HL-60/S4 (cell line): Measurements from ENCODE around the gene UBE2N.

Experiments used
- in situ Hi-C: fragments of 300-500 bp; cut with MboI; formaldehyde crosslinking; loops from 2 replicates; pipeline ENCODE4 v1.14.3; 2022; ENCODE audit warnings: low sequenced_read_pairs

UBE2N gene

DNA sequence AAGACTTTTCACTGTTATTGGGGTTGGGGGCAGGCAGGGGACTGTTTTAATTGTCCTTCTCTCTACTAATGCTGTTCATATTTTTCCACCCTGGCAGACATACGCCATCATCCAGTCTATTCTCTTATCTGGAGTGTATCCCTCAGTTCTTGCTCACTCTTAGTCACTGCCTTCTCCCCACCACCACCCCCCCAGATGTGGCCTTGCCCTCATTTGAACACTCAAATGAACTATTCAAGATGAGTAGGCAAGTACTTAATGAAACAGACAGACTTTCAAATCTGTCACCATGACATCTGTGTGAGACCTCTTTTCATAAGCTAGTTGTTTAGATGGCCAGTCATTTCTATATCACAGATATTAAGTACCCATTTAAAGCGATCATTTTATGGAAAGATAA, 54.0 kb downstream of the UBE2N start:
- in situ Hi-C loops = loop anchor here (25.0 kb wide), 1 partner anchor 275 kb away; no protein-coding TSS in a partner anchor

DNA sequence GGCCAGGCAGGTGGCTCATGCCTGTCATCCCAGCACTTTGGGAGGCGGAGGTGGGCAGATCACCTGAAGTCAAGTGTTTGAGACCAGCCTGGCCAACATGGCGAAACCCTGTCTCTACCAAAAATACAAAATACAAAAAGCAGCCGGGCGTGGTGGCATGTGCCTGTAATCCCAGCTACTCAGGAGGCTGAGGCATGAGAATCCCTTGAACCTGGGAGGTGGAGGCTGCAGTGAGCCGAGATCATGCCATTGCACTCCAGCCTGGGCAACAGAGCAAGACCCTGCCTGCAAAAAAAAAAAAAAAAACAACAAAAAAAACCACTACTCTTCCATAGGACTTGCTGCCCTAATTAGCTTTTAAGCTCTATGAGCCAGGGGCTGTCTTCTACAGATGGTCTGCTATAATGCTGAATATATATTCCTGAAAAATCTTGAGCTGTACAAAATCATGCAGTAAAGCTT, 59.7 kb downstream of the UBE2N start:
- in situ Hi-C loops = loop anchor here (25.0 kb wide), 1 partner anchor 270 kb away; no protein-coding TSS in a partner anchor

DNA sequence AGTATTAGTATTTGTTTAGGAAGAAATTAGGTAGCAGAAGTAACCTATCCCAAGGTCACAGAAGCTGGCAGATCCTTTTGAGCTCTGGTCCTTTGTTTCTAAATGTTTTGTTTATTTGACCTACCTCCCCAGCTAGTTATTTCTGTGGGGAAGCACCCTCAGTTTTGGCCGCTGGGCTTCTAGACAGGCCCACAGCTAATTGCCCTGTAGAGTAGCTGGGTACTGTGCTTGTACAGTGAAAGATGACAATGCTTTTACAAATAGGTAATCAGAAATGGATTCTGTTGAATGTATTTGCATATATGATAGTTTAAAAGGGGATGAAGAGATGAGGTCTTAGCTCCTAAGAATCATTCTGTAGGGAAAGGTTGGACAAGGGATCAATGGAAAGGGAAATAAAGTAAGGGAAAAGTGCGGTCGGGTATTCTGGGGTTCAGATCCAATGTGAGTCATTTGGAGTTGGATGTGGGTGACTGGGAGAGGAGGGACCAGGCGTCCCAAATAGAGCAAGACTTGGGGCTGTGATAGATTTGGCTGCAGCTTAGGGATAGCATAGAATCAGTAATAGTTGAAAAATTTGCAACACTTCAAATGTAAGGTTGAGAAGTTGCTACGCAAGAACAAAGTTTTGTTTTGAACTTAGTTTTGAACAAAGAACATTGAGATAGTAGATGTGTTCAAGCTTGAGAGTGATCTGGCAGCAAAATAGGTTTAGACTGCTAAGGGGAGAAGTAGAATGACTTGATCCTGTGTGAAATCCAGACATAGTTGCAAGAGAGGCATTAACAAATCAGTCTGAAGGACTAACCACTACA, 60.4 kb downstream of the UBE2N start:
- in situ Hi-C loops = loop anchor here (25.0 kb wide), 1 partner anchor 269 kb away; no protein-coding TSS in a partner anchor

- in situ Hi-C loops = loop anchor here (25.0 kb wide), 1 partner anchor 268 kb away; no protein-coding TSS in a partner anchor
Measured at GRCh38 chr12:93380480-93381121, 61.1 kb downstream of the UBE2N start.

DNA sequence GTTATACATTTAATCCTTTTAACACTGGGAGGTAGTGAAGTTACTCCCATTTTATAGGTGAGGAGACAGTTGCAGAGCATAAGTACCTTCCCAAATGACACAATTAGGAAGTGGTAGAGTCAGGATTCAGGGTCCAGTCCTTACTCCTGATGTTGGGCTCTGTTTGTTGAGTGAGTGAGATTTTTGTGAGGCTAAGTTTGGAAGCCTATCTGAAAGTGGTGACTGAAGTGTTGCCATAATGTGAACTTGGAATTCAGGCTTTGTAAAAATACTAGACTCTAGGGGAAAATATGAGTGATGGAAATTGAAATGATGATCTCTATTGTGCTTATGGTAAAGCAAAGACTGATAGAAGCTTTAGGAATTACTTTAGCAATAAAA, 61.8 kb downstream of the UBE2N start:
- in situ Hi-C loops = loop anchor here (25.0 kb wide), 1 partner anchor 268 kb away; no protein-coding TSS in a partner anchor

- in situ Hi-C loops = loop anchor here (25.0 kb wide), 1 partner anchor 267 kb away; no protein-coding TSS in a partner anchor
Measured at GRCh38 chr12:93379326-93379980, 62.3 kb downstream of the UBE2N start.

GRCh38 chr12:93378998-93379325, 62.8 kb downstream of the UBE2N start:
- in situ Hi-C loops = loop anchor here (25.0 kb wide), 1 partner anchor 267 kb away; no protein-coding TSS in a partner anchor

- in situ Hi-C loops = loop anchor here (25.0 kb wide), 1 partner anchor 266 kb away; no protein-coding TSS in a partner anchor
Measured at GRCh38 chr12:93378196-93378997, 63.4 kb downstream of the UBE2N start.

DNA sequence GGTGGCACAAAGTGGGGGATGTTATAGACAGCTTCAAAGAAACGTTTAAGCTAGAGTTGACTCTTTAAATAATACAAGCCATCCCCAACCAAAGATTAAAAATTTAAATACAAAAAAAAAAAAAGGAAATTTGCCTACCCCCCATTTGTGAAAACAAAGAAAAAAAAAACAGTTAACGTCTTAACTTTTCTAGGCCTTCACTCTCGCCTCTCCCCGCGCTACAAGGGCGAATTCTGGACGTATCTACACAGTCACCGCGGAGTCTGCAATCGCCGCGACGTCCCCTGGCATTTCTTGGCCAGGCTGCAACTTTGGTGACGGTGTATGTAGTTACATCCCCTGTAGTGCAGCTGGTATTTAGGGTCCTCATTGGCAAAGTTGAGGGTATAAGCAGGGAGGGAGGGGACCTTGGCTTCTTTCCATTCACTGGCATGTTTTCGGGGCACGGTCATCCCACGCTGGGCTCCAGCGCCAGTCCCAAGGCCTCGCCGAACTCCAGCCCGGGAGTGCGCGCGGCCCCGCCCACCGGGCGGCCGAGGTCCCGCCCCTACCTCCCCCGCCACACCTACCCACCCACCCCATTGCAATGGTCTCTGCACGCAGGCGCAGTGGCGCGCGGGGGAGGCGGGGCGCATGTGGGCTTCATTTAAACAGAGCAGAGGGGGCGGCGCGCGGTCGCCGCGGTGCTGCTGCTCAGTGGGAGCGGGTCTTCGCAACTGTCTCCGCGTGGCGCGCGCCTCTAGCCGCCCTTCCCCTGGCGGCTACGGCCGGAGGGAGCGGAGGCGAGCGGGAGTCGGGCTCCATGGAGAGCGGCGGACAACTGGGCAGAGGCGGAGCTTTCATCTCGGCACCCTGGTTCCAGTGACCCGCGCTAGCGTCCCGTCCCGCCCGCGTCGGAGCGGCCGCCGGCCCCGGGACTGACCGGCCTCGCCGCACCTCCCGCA, 64.2 kb downstream of the UBE2N start, which contains the start of gene NUDT4:
Gene NUDT4 (plus strand): TSS at position 674 of the 944 bp plus-strand sequence. CDS start 398 bp downstream, outside the sequence.
- in situ Hi-C loops = loop anchor here (25.0 kb wide), 1 partner anchor 265 kb away; no protein-coding TSS in a partner anchor

- in situ Hi-C loops = loop anchor here (25.0 kb wide), 1 partner anchor 264 kb away; no protein-coding TSS in a partner anchor
Measured at GRCh38 chr12:93376436-93377251, 65.1 kb downstream of the UBE2N start.

GRCh38 chr12:93375906-93376305, 65.8 kb downstream of the UBE2N start:
- in situ Hi-C loops = loop anchor here (25.0 kb wide), 1 partner anchor 264 kb away; no protein-coding TSS in a partner anchor

DNA sequence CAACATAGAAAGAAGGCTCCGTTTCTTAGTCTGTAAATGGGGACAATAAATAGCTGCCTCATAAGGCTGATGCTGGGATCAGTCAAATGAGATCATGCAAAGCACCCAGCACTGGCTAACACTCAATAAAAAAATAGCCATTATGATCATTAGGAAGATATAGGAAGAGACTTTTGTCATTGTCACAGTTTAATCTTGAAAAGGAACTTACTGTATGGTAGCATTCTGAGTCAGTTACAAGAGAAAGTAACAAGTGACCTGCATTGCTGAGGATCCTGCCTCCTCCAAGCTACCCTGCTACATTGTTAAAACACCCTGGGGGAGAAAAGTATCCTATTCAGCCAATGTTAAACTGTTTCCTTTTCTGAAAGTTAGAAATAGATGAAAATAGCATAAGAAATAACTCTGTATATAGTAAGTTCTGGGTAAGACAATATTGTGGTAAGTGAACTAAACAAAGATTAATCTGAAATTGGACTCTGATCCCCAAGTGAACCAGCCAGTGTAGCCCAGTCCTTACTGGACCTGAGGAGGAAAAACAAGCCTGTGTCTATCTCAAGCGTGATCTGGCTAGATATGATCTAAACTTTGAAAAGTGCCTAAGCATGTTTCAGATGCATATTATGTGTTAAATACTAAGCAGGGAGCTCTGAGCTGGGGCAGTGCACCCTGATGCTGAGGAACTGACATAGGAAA, 67.6 kb downstream of the UBE2N start:
- in situ Hi-C loops = no loop called here

- in situ Hi-C loops = no loop called here
Measured at GRCh38 chr12:93370947-93371346, 70.8 kb downstream of the UBE2N start.

DNA sequence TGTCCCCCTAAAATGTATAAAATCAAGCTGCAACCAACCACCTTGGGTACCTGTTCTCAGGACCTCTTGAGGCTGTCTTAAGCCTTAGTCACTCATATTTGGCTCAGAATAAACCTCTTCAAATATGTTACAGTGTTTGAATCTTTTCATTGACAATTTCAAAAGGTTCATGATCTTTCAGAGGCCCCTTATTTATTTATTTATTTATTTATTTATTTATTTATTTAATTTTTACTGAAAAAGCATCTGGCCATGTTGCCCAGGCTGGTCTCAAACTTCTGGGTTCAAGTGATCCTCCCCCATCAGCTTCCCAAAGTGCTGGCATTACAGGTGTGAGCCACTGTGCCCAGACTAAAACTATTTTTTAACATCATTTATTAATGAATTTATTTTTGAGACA, 72.2 kb downstream of the UBE2N start:
- in situ Hi-C loops = no loop called here

- in situ Hi-C loops = no loop called here
Measured at GRCh38 chr12:93368766-93369165, 73.0 kb downstream of the UBE2N start.

GRCh38 chr12:93366422-93366821, 75.3 kb downstream of the UBE2N start:
- in situ Hi-C loops = no loop called here

- in situ Hi-C loops = no loop called here
Measured at GRCh38 chr12:93365616-93366405, 75.9 kb downstream of the UBE2N start.
